ENCODE measurements around the gene ROBO3. TPM values are rescaled to one million over a fixed set of nuclear protein-coding genes. Genes with fewer than 3 reads are reported as not detected.

Gene ROBO3
- total RNA-seq, 1 experiment from 2014 or later: 30.7 TPM

DNA sequence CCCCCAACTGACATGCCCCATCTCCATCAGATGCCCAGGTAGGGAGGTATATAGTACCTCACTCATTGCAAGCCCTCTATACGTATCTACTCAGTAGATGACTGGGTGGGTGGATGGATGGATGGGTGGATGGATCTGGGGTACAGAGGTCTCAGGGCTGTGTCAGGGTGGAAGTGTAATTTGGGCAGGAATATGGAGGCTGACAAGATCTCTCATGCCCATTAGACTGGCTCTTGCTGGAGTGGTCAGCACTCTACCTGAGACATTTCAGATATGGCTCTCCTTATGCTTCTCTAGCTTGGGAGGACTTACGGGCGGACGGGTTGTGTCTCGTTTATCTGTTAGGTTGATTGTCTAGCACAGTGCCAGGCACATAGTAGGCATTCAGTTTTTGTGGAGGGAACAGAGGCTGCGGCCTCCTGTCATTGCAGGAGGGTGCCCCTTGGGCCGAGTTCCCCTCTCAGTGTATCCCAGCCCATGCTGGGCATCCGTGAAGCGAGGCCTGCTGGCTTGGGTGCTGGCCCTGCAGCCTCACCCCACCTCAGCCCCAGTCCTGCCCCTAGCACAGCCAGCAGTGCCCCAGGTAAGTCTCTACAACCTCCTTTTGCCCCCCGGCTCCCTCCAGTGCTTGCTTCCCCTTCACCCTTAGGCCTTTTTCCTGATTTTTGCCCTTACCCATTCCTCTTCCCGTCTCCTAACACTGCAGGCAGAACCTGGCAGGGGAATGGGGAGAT, 13.7 kb downstream of the ROBO3 start (continued):
- TF ChIP-seq SP1 (IDR thresholded peaks at IDR 0.05; ENCODE audit: low read depth) (no peak), SIN3A (IDR thresholded peaks at IDR 0.05; ENCODE audit: low read depth) (no peak), POLR2A (IDR thresholded peaks at IDR 0.05; ENCODE audit: borderline replicate concordance, extremely low read depth, insufficient read depth, insufficient read length) (no peak)
- TF ChIP-seq, protein P1, sequence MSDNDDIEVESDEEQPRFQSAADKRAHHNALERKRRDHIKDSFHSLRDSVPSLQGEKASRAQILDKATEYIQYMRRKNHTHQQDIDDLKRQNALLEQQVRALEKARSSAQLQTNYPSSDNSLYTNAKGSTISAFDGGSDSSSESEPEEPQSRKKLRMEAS (IDR thresholded peaks at IDR 0.05): no peak

DNA sequence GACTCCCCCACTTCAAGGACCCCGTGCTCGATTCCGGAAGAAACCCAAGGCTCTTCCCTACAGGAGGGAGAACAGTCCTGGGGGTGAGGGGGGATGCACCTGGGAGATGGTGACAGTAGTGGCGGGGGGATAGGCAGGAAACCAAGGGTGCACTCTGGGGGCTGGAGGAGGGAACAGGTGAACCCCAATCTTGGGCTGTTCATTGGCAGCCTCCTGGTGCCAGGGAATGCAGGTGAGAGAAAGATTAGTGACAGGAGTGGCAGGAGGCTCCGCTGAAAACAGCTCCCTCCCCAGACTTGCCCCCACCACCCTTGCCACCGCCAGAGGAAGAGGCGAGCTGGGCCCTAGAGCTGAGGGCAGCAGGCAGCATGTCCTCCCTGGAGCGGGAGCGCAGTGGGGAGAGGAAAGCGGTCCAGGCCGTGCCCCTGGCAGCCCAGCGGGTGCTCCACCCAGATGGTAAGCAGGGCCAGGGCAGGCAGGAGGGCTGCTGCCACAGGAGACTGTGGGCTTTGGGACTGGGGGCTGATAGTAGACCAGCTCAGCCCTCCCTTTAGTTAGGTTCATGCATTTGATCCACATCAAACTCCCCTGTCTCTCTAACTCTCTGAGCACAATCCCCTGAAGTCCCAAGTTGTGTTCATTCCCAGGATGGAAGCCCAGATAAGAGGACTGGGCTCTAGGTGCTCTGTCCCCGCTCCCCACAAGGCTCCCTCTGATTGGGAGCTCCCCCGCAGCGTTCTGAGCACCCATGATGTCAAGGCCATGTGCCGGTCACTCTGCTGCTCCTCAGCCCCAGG, 14.5 kb downstream of the ROBO3 start:
- no peaks in the 10 kb centered on the region for H4K20me1 ChIP-seq (ENCODE audit: insufficient read depth)
- intact Hi-C loops (cut with micrococcal nuclease): no loop called here
- POLR2A ChIA-PET: no interaction called here
- no peaks in the 10 kb centered on the region for H3K36me3 ChIP-seq (ENCODE audit: control insufficient read depth in 1 of 2, insufficient read depth in 2 of 2, low read length in 2 of 2)
- no peak overlapping the region for H3K4me3 ChIP-seq (replicated peaks in 1 of 2; ENCODE audit: low read depth in 1 of 2, low read length in 2 of 2)
- DNase-seq (ENCODE audit: low read depth, low spot score) (no peak), ATAC-seq (no peak)
- H3K9me3 ChIP-seq (ENCODE audit: control insufficient read depth in 1 of 2, insufficient read depth in 1 of 2, low read depth in 1 of 2, low read length in 2 of 2): no peaks in the 10 kb centered on the region
- no TSS peak for BruUV-seq (replicated peaks)
- no peaks in the 10 kb centered on the region for H3K27me3 ChIP-seq (ENCODE audit: insufficient read depth, low read length)
- CTCF ChIA-PET: no interaction called here
- H3K79me2 ChIP-seq (ENCODE audit: insufficient read depth, low read length): no peaks in the 10 kb centered on the region
- H2AFZ ChIP-seq (ENCODE audit: low read depth, low read length, poor library complexity, severe bottlenecking): no peak overlapping the region
- RAD21 ChIA-PET (ENCODE audit: low non-redundant PET in 1 of 2, low total read pairs in 2 of 2, uncharacterized antibody in 2 of 2, unreplicated experiment in 2 of 2): no interaction called here
- H3K9me2 ChIP-seq (ENCODE audit: insufficient read depth): no peaks in the 10 kb centered on the region
- no peak overlapping the region for H3K9ac ChIP-seq (ENCODE audit: low read length)
- H3K4me1 ChIP-seq (ENCODE audit: control insufficient read depth in 1 of 2, insufficient read depth in 2 of 2, low read length in 2 of 2): peaks cover 12 to 23% of the 10 kb centered on the region in 2 experiments
- no peak overlapping the region for H3K27ac ChIP-seq (ENCODE audit: low read depth, low read length)
- H3K4me2 ChIP-seq (ENCODE audit: low read length): no peak overlapping the region
- TF ChIP-seq, protein P2, sequence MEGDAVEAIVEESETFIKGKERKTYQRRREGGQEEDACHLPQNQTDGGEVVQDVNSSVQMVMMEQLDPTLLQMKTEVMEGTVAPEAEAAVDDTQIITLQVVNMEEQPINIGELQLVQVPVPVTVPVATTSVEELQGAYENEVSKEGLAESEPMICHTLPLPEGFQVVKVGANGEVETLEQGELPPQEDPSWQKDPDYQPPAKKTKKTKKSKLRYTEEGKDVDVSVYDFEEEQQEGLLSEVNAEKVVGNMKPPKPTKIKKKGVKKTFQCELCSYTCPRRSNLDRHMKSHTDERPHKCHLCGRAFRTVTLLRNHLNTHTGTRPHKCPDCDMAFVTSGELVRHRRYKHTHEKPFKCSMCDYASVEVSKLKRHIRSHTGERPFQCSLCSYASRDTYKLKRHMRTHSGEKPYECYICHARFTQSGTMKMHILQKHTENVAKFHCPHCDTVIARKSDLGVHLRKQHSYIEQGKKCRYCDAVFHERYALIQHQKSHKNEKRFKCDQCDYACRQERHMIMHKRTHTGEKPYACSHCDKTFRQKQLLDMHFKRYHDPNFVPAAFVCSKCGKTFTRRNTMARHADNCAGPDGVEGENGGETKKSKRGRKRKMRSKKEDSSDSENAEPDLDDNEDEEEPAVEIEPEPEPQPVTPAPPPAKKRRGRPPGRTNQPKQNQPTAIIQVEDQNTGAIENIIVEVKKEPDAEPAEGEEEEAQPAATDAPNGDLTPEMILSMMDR (IDR thresholded peaks at IDR 0.05 in 2 of 3, conservative IDR thresholded peaks at IDR 0.05 in 1 of 3; ENCODE audit: borderline replicate concordance in 1 of 3, insufficient read depth in 1 of 3, low read depth in 2 of 3, low read length in 2 of 3): no peak
- TF ChIP-seq REST (IDR thresholded peaks at IDR 0.05; ENCODE audit: low read depth) (no peak), SP1 (IDR thresholded peaks at IDR 0.05; ENCODE audit: low read depth) (no peak), POLR2AphosphoS5 (IDR thresholded peaks at IDR 0.05; ENCODE audit: low read depth, low read length) (no peak), SIN3A (IDR thresholded peaks at IDR 0.05; ENCODE audit: low read depth) (no peak), ELF1 (IDR thresholded peaks at IDR 0.05; ENCODE audit: borderline replicate concordance, low read depth) (no peak), CBX3 (IDR thresholded peaks at IDR 0.05; ENCODE audit: low read depth) (no peak), POLR2A (IDR thresholded peaks at IDR 0.05; ENCODE audit: borderline replicate concordance, extremely low read depth, insufficient read depth, insufficient read length) (no peak), TCF7L2 (IDR thresholded peaks at IDR 0.05; ENCODE audit: borderline replicate concordance, extremely low read depth, insufficient read depth, insufficient read length) (no peak), SRF (IDR thresholded peaks at IDR 0.05; ENCODE audit: low read depth) (no peak), FOSL1 (IDR thresholded peaks at IDR 0.05; ENCODE audit: low read depth) (no peak)
- TF ChIP-seq, protein P3, sequence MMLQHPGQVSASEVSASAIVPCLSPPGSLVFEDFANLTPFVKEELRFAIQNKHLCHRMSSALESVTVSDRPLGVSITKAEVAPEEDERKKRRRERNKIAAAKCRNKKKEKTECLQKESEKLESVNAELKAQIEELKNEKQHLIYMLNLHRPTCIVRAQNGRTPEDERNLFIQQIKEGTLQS (IDR thresholded peaks at IDR 0.05): no peak
- TF ChIP-seq, protein P4, sequence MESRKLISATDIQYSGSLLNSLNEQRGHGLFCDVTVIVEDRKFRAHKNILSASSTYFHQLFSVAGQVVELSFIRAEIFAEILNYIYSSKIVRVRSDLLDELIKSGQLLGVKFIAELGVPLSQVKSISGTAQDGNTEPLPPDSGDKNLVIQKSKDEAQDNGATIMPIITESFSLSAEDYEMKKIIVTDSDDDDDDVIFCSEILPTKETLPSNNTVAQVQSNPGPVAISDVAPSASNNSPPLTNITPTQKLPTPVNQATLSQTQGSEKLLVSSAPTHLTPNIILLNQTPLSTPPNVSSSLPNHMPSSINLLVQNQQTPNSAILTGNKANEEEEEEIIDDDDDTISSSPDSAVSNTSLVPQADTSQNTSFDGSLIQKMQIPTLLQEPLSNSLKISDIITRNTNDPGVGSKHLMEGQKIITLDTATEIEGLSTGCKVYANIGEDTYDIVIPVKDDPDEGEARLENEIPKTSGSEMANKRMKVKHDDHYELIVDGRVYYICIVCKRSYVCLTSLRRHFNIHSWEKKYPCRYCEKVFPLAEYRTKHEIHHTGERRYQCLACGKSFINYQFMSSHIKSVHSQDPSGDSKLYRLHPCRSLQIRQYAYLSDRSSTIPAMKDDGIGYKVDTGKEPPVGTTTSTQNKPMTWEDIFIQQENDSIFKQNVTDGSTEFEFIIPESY (IDR thresholded peaks at IDR 0.05; ENCODE audit: extremely low read depth, insufficient replicate concordance, low read length): no peak
